Body of pancreas (tissue), 4 donors: ENCODE results near the gene TNFSF4.

Experiments
- CTCF ChIP-seq, 7 experiments: fragments of 450-650 bp in 4 of 7; fragments of 200-600 bp in 3 of 7; sonication (generic) in 3 of 7; IDR thresholded peaks; one replicate each; pipeline ENCODE4 v1.5.1; 2016 to 2019; ENCODE audit warnings: antibody characterized with exemption in 7 of 7
- POLR2A ChIP-seq, 3 donors: fragments of 450-650 bp; IDR thresholded peaks; one replicate each; pipeline ENCODE4 v1.6.1; 2016; ENCODE audit warnings: antibody characterized with exemption in 3 of 3, mild to moderate bottlenecking in 2 of 3

GRCh38 chr1:173187671-173188237 lies 19.4 kb downstream of the TNFSF4 start:
- no peak for TF ChIP-seq CTCF (IDR thresholded peaks at IDR 0.05)
- no peak for TF ChIP-seq POLR2A (IDR thresholded peaks at IDR 0.05)
